HG03196 (cell line): Measurements from ENCODE around the gene NUDT21.
"Not testable (repeated sequence)": the region's sequence is repeated elsewhere in the genome, so short reads cannot be mapped to it uniquely, and the experiment has no call there.

Experiments used
- ATAC-seq: cut with Tn5 transposase; IDR thresholded peaks from one replicate; pipeline ENCODE4 v1.9.1; 2021; ENCODE audit not compliant: unreplicated experiment

Gene NUDT21

GRCh38 chr16:56380778-56381485, 70.2 kb downstream of the NUDT21 start:
- ATAC-seq = not testable (repeated sequence)
